Heart left ventricle (tissue), 16 donors: ENCODE measurements around the gene HDAC4. TPM values are rescaled to one million over a fixed set of nuclear protein-coding genes. Genes with fewer than 3 reads are reported as not detected.

Source experiments
- ATAC-seq, 4 donors: fragments of 200-7000 bp; cut with Tn5 transposase; one replicate each; pipeline ENCODE4 v1.9.1; 2020 to 2022; ENCODE audit warnings: moderate library complexity in 4 of 4, mild to moderate bottlenecking in 3 of 4, moderate number of reproducible peaks in 1 of 4
- DNase-seq, 5 donors: peaks; one replicate each; pipeline ENCODE4 v3.0.0-alpha.2; 2020
- H3K27ac ChIP-seq, 12 donors: fragments of 200-600 bp; sonication (generic) in 4 of 12; one replicate each; pipeline versions ENCODE4 v1.5.0 to v1.8.0; 2016 to 2022; ENCODE audit warnings: mild to moderate bottlenecking in 2 of 12
- H3K27me3 ChIP-seq, 9 donors: fragments of 200-600 bp; sonication (generic) in 2 of 9; one replicate each; pipeline versions ENCODE4 v1.5.1 to v1.8.0; 2016 to 2022; ENCODE audit warnings: mild to moderate bottlenecking in 3 of 9
- H3K36me3 ChIP-seq, 9 donors: fragments of 200-600 bp; sonication (generic) in 2 of 9; one replicate each; pipeline versions ENCODE4 v1.5.0 to v1.8.0; 2018 to 2022; ENCODE audit warnings: mild to moderate bottlenecking in 2 of 9
- H3K4me1 ChIP-seq, 12 donors: fragments of 200-600 bp; sonication (generic) in 4 of 12; one replicate each; pipeline versions ENCODE4 v1.5.0 to v1.8.0; 2016 to 2022; ENCODE audit warnings: mild to moderate bottlenecking in 3 of 12
- H3K4me3 ChIP-seq, 12 donors: fragments of 200-600 bp; sonication (generic) in 4 of 12; one replicate each; pipeline versions ENCODE4 v1.5.0 to v1.8.0; 2017 to 2022; ENCODE audit warnings: mild to moderate bottlenecking in 9 of 12, moderate library complexity in 4 of 12
- H3K9me3 ChIP-seq, 12 donors: fragments of 200-600 bp; sonication (generic) in 4 of 12; one replicate each; pipeline versions ENCODE4 v1.5.0 to v1.8.0; 2016 to 2022; ENCODE audit warnings: mild to moderate bottlenecking in 1 of 12
- CTCF ChIP-seq, 12 donors: fragments of 200-600 bp; sonication (generic) in 4 of 12; IDR thresholded peaks; one replicate each; pipeline versions ENCODE4 v1.5.0 to v1.8.0; 2018 to 2022; ENCODE audit warnings: antibody characterized with exemption in 12 of 12, mild to moderate bottlenecking in 5 of 12
- POLR2A ChIP-seq, 2 donors: fragments of 450-650 bp; IDR thresholded peaks; one replicate each; pipeline ENCODE4 v1.6.1; 2017; ENCODE audit warnings: antibody characterized with exemption in 2 of 2, mild to moderate bottlenecking in 2 of 2, moderate library complexity in 2 of 2
- WGBS, 4 donors: extraction: QIAGEN DNeasy Blood & Tissue Kit in 2 of 4; methylation state at CpG; one replicate each; pipeline versions ENCODE4 v1.1.5 to v1.1.7; 2013 to 2018; 5-methylcytosine and 5-hydroxymethylcytosine counted together
- intact Hi-C, 10 donors: fragments of 100-400 bp; cut with DNase I; formaldehyde crosslinking; loops; one replicate each; pipeline versions ENCODE4 v1.11.1 to v1.14.2; 2022
- polyA plus RNA-seq, 2 donors: library from polyadenylated mRNA; stranded (reverse); fragments of 200-250 nt; gene quantifications; one replicate each; pipeline ENCODE4 v1.2.3, GENCODE V29; 2013
- total RNA-seq, 9 donors: library from RNA; depleted of rRNA in 2 of 9; stranded (reverse); fragments of >200 nt in 2 of 9; fragmentation: NEBNext Ultra II Directional in 3 of 9; extraction: Animal tissue kit (Norgen Biotek cat#: 25700) in 3 of 9; gene quantifications; one replicate each; pipeline versions ENCODE4 v1.1.0 to v1.2.4, GENCODE V29; 2016 to 2023
- donor health status: ischemic (EF 13 %, LVEDD 7.1; RV severe dilation, severe dysfunction).
- donor health status: healthy with polysubstance abuse.
- donor health status: DM: no; HTN: yes; CAD: no.
- donor health status: DM: no; HTN: no; CAD: no.
- donor health status: ischemic (EF 25% LVEDD 6.9; RV normal size, moderate dysfunction).
- donor health status: ischemic (EF 25% LVEDD 5.7; RV mildly dilated, moderate dysfunction).
- donor health status: healthy.
- donor health status: DM: yes; HTN: yes; CAD: no.
- donor health status: ischemic (EF 35%, LVEDD 5.7; RV mildly dilated, moderate dysfunction).
- donor health status: nonischemic (EF 11% LVEDD 7.7; RV severe dilation, severe dysfunction).
- donor health status: DM: yes; HTN: yes; CAD: no.
- donor health status: PGD.
- donor health status: ischemic (EF 29% LVEDD 5.4; RV normal size, mild dysfunction).
- donor health status: nonischemic (EF 23%, LVEDD 6.1; RV moderate dilation, normal function).

The HDAC4 gene
- total and polyA plus RNA-seq, 11 donors: 13.9 to 37.6 (median 27.5) TPM

GRCh38 chr2:239202836-239203235, 198.0 kb downstream of the HDAC4 start:
- TF ChIP-seq CTCF (IDR thresholded peaks at IDR 0.05) (no peak), POLR2A (IDR thresholded peaks at IDR 0.05) (no peak)
- intact Hi-C loops: no loop called here
- H3K4me1 ChIP-seq: peaks cover 0 to 40% (median 17%) of the 10 kb centered on the region in 12 donors
- H3K9me3 ChIP-seq: no peaks in the 10 kb centered on the region
- no peak overlapping the region for H3K27ac ChIP-seq
- H3K4me3 ChIP-seq: no peak overlapping the region
- peak in 2 of 4 donors; percentile 13 to 25 for ATAC-seq
- 92 to 100% (median 94%) methylated on average over 8 to 10 of the region's 10 CpGs for WGBS, 4 donors
- H3K36me3 ChIP-seq: peaks cover 0 to 7% (median 0%) of the 10 kb centered on the region in 9 donors
- H3K27me3 ChIP-seq: no peaks in the 10 kb centered on the region
- DNase-seq: peak in 1 of 5 donors; percentile 25

GRCh38 chr2:239202343-239202742, 198.5 kb downstream of the HDAC4 start:
- TF ChIP-seq POLR2A (IDR thresholded peaks at IDR 0.05) (no peak), CTCF (IDR thresholded peaks at IDR 0.05) (no peak)
- DNase-seq (peak in 1 of 5 donors; percentile 23), ATAC-seq (no peak)
- WGBS, 4 donors: 86 to 93% (median 91%) methylated on average over 11 to 12 of the region's 12 CpGs
- Histone ChIP-seq H3K27ac (peak overlapping the region in 2 of 12 donors; percentile 45 to 85), H3K4me3 (no peak overlapping the region), H3K36me3 (peaks cover 0 to 9% (median 0%) of the 10 kb centered on the region in 9 donors), H3K27me3 (no peaks in the 10 kb centered on the region), H3K4me1 (peaks cover 0 to 40% (median 17%) of the 10 kb centered on the region in 12 donors), H3K9me3 (no peaks in the 10 kb centered on the region)
- intact Hi-C loops: no loop called here

GRCh38 chr2:239201884-239202283, 198.9 kb downstream of the HDAC4 start:
- Histone ChIP-seq H3K27ac (peak overlapping the region in 4 of 12 donors; percentile 45 to 85 (median 74)), H3K27me3 (no peaks in the 10 kb centered on the region), H3K36me3 (peaks cover 0 to 13% (median 2%) of the 10 kb centered on the region in 9 donors), H3K4me3 (no peak overlapping the region), H3K4me1 (peaks cover 0 to 40% (median 17%) of the 10 kb centered on the region in 12 donors), H3K9me3 (no peaks in the 10 kb centered on the region)
- TF ChIP-seq CTCF (IDR thresholded peaks at IDR 0.05) (no peak), POLR2A (IDR thresholded peaks at IDR 0.05) (no peak)
- ATAC-seq (no peak), DNase-seq (no peak)
- intact Hi-C loops: no loop called here
- 80 to 85% (median 82%) methylated on average over 4 to 7 of the region's 7 CpGs for WGBS, 4 donors

GRCh38 chr2:239201531-239201876, 199.3 kb downstream of the HDAC4 start:
- H3K27ac ChIP-seq: peak overlapping the region in 10 of 12 donors; percentile 19 to 85 (median 71)
- H3K4me3 ChIP-seq: peak overlapping the region in 3 of 12 donors; percentile 16 to 28 (median 23)
- peaks cover 0 to 17% (median 6%) of the 10 kb centered on the region in 9 donors for H3K36me3 ChIP-seq
- H3K27me3 ChIP-seq: no peaks in the 10 kb centered on the region
- peak; percentile 72 to 89 (median 82) for ATAC-seq
- H3K4me1 ChIP-seq: peaks cover 0 to 40% (median 17%) of the 10 kb centered on the region in 12 donors
- TF ChIP-seq POLR2A (IDR thresholded peaks at IDR 0.05): no peak
- TF ChIP-seq CTCF (IDR thresholded peaks at IDR 0.05): no peak
- H3K9me3 ChIP-seq: no peaks in the 10 kb centered on the region
- intact Hi-C loops: no loop called here
- WGBS, 4 donors: 45 to 48% (median 47%) methylated on average over 6 of the region's 6 CpGs
- DNase-seq: peak in 3 of 5 donors; percentile 61 to 69 (median 63)
